Activated T-helper 9 cell treated with anti-CD3 and anti-CD28 coated beads, Interleukin-2, amount 50 U/mL, for 16 hours (primary cell): ENCODE measurements around the gene SRPK1.
A peak's percentile ranks its signal among the peaks of the same experiment; 100 is the strongest.

ENCODE experiments used
- DNase-seq: peaks from one replicate; pipeline ENCODE4 v3.0.0-alpha.2; 2020; ENCODE audit warnings: low read depth

Gene SRPK1

GRCh38 chr6:35817515-35817914 is 103.4 kb downstream of the SRPK1 start:
- no peak for DNase-seq

GRCh38 chr6:35811699-35811995 is 109.3 kb downstream of the SRPK1 start:
- DNase-seq: no peak

- no peak for DNase-seq
Measured at GRCh38 chr6:35810971-35811698, 109.8 kb downstream of the SRPK1 start.

- DNase-seq: no peak
Measured at GRCh38 chr6:35809809-35810208, 111.1 kb downstream of the SRPK1 start.

GRCh38 chr6:35808688-35809087 is 112.2 kb downstream of the SRPK1 start:
- no peak for DNase-seq

- DNase-seq: peak; percentile 15
Measured at GRCh38 chr6:35804996-35805736, 115.7 kb downstream of the SRPK1 start, which contains the start of gene LHFPL5. TSS of gene LHFPL5 (plus strand) at chr6:35805352. CDS start at chr6:35805671, 319 bp downstream.

GRCh38 chr6:35801148-35801547 is 119.8 kb downstream of the SRPK1 start:
- no peak for DNase-seq

GRCh38 chr6:35798706-35799105 is 122.2 kb downstream of the SRPK1 start:
- DNase-seq: no peak

- DNase-seq: no peak
Measured at GRCh38 chr6:35797837-35798526, 122.9 kb downstream of the SRPK1 start.

GRCh38 chr6:35796236-35796635 is 124.7 kb downstream of the SRPK1 start:
- no peak for DNase-seq

- no peak for DNase-seq
Measured at GRCh38 chr6:35795453-35796071, 125.3 kb downstream of the SRPK1 start.

GRCh38 chr6:35794536-35795452 is 126.1 kb downstream of the SRPK1 start:
- no peak for DNase-seq

- no peak for DNase-seq
Measured at GRCh38 chr6:35790683-35791082, 130.2 kb downstream of the SRPK1 start.

GRCh38 chr6:35788423-35788982 is 132.4 kb downstream of the SRPK1 start:
- DNase-seq: no peak

- no peak for DNase-seq
Measured at GRCh38 chr6:35787266-35788218, 133.4 kb downstream of the SRPK1 start.

GRCh38 chr6:35786810-35787209 is 134.1 kb downstream of the SRPK1 start:
- DNase-seq: no peak

- DNase-seq: no peak
Measured at GRCh38 chr6:35786272-35786671, 134.6 kb downstream of the SRPK1 start.

GRCh38 chr6:35784200-35784599 is 136.7 kb downstream of the SRPK1 start:
- DNase-seq: no peak
